Activated CD8-positive, alpha-beta memory T cell treated with anti-CD3 and anti-CD28 coated beads for 24 hours (primary cell): Measurements from ENCODE around the gene NGF.

Source experiments
- DNase-seq: peaks from one replicate; pipeline ENCODE4 v3.0.0-alpha.2; 2020

Gene NGF

DNA sequence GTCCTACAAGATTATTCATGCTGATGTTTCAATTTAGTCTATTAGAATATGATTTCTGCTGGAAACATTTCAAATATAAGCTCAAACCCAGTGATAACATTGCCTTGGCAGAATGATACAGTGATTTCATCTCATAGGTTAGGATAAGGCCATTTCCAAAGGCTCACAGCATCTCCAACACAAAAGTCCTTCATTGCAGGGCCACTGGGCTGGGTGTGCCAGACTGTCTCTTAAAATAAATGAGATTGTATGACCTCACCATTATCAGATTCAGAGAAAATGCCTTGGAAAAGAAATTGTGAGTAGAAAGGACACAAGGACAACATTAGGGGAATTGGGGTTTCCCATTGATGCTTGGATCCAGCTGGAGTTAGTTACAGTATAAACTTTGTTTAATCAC lies 30.4 kb downstream of the NGF start:
- DNase-seq, result no peak

DNA sequence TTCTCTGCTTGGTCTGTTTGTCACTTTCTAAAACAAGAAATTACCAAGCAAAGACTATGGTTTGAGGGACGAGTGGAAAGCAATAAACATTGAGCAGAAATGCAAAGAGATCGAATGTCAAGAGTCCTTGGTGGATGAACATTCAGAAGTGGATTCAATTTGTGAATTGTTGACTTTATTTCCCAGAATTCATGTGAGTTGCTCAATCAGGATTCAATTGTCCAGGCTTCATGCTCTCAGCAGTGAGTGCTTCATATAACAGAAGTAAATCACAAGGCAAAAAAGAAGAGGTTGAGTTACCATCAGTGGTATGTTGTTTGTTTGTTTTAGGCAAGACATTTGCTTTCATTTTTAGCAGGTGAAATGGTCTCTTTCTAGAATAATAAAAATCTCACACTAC lies 31.9 kb downstream of the NGF start:
- DNase-seq, result no peak

DNA sequence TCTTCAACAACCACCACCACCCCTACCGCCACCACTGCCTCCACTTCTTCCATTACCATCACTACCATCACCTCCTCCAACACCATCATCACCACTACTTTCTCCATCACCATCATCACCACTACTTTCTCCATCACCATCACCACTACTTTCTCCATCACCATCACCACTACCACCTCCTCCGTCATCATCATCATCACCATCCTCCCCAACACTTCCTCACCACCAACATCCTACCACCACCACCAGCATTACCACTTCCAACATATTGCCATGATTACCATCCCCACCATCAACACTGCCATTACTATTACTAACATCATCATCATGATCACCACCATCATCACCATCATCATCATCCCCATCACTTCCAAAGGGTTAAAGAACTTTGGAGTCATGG lies 34.7 kb downstream of the NGF start:
- DNase-seq, result no peak

DNA sequence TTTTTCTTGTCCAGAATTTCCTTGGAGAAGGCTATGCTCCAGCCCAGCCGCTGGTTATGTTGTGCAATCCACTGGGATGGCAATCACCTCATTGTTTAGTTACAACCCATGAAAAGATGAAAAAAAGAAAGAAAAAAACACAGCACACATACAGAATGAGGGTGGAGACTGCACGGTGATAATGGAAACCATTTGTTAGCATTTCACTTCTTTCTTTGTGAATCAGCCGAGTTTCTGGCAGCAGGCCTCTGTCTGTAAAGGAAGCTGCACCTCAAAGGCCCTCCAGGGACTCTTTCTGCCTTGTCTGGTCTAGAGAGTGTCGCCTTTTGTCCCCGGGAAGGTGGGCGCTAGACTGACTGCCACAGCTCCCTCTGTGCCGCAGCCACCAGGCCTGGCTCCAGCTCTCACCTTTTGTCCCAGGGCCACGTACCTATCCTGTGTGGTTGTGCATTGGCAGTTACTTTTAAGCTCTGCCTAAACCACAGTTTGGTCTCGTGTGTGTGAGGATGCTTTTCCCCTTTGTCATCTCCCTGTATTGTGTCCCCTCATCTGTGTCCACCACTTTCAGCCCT lies 35.6 kb downstream of the NGF start:
- DNase-seq, result no peak

DNA sequence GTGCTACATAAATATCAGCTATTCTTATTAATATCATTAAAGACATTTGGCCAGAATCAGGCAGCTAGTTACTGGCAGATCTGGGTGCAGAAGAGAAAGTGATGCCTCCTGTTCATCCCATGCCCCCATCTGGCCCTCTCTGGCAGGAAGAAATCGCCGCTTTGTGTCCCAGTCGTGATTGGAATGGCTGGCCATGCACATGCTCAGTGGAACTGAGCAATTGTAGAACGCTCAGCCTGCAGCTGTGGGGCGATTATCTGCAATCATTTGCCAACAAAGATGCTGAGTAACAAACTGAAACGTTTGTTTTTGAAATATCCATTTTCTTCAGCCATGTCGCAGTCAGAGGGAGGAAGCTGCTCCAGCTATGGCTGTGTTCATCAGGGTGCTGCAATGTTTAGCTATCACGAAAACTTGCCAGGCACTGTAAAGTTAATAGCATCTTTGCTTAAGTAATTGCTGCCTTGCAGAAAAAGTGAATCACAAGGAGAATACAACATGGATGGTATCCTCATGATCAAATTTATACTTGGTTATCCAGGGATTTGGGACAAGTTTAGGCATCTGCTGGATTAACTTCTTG lies 36.5 kb downstream of the NGF start:
- DNase-seq, result no peak

DNA sequence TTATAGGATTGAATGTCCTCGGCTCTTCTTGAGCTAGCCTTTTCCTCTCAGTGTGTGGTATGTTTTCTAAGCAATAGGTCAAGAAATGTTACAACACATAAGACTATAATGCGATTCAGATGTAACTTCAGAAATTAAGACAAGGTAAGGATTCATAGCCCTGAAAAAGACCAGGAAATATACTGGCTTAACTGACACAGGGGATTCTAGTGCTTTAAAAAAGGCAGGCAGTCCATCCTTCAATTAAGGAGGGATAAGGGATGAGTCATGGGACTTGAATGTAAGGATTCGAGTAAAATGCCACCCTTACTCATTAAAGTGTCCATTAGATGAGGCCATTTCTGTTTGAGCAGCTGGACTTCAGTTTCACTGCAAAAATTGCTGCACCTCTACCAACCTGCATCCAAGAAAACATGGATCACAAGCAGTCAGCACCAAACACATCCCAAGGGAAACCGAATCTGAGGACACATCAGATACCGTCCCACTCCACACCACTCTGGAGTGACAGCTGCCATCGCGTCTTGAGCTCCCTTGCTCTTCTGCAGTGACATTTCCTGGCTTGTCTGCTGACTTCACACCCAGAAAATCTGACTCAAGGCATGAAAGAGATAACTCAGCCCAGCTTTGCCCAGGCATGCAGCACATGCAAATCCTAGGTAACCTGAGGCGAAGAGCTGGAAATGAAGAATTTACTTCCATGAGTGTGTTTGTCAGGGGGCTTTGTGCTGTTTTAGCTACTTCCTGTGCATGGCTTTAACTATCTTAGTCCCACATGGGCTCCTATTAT lies 37.8 kb downstream of the NGF start:
- no peak for DNase-seq

DNA sequence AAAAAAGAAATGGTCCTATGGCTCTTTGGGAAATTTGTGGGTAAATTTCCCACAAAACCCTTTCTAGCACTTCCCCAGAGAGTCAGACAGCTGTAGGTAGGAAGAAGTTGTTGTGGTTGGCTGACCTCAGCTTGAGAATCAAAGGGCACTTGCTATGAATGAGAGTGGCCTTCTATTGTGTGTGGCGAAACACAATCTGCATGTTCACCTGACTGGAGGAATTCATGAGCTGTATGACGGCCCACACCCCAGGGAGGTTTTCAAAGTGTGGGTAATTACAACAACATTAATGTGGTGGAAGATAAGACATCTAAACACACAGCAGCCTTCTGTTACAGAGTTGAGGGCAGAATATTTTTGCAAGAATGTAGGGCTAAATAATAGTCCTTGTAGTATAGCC lies 38.8 kb downstream of the NGF start:
- no peak for DNase-seq

DNA sequence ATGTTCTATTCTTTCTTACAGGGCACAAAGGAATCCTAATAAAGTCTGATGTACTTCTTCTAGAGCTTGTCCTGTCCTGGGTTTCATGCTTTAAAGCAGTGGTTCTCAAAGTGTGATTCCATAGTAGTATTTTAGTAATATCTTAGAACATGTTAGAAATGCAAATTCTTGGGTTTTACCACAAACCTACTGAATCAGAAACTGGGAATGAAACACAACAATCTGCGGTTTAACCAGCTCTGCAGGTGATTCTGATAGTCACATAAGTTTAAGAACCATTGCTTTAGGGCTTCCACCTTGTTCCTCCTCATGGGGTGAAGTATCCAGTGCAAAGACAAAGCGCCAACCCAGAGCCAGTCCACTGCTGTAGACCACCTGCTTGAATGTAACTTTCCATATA lies 41.1 kb downstream of the NGF start:
- DNase-seq, result no peak

DNA sequence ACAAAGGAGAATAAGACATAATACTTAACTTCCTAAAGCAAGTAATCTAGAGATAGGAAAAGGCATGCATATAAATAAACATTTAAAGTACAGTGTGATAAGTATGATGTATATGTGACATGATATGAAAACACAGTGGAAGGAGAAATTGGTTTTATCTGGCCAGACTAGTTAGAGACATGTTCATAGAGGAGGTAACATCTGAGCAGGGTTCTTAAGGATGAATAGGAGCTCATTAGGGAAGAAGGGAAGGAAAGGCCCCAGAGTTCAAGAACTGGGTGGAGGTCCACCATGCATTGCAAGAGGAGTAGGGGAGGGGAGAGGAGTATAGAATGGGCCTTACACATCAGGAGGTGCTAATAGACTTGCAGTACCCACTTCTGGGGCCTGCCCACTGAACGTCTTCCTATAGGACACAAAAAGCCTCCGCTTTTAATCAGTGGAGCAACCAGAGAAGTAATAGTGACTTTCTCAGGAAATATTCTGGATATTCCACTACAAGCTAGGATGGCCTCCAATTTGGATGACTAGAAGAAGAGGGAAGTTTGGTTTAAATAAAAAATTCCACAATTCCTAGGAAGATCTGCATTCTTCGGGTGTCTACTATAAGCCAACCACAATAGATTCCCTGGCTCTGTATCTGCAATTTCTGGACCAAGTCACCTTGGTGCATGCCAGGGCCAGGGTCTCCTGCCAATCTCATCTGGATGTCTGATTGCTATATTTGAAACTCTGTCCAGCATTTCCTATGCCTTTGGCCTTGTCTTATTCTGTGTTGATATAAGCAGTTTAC lies 41.9 kb downstream of the NGF start:
- DNase-seq, result no peak

DNA sequence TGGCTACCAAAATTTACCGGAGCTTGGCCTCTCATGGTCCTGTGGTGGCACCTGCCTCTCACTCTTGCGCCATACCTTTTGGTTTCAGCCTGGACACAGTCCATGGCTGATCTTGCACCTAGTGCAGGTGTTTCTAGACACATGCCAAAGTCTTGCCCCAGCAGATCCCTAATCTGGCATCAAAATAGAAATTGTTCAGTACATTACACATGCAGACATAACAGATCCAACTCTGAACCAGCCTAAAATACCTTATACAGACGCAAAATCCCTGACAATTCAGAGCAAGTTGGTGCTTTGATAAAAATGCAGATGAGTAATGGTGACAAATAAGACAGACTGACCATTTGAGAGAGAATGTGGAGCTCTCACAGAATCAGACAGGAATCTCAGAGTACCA lies 44.1 kb downstream of the NGF start:
- DNase-seq, result no peak

DNA sequence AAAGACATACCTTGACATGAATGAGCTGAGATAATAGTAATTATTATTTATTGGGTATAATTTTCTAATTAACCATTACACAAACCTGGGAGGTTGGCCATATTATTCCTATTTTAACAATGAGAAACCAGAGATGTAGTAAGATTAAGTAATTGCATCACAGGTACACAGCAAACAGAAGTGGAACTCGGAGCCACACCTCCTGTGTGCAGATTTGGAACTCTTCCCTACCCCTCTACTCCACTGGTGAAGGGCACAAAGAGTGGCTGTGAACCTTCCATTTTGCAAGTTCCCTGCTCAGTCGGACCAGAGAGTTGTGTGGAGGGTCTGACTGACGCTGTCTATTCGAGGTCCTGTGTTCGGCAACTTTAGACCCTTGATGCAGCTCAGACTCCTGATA lies 45.0 kb downstream of the NGF start:
- DNase-seq, result no peak

DNA sequence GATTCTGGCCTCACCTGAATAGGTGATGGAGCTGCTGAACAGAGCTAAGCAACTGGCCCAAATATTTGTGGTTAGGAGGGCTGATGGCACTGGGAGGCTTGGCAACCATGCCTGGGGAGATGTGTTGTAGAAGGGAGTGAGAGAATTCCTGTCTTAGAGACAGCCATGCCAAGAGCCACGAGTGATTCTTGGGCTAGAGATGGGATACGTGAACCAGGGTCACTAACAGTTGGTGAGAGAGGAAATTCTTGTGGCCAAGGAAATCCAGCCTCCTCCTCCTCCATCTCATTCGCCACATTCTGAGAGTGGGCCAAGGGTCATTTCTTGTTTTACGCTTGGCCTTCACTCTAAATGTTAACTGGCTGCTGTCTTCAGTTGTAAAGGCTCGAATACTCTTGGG lies 46.3 kb downstream of the NGF start:
- DNase-seq, result no peak

DNA sequence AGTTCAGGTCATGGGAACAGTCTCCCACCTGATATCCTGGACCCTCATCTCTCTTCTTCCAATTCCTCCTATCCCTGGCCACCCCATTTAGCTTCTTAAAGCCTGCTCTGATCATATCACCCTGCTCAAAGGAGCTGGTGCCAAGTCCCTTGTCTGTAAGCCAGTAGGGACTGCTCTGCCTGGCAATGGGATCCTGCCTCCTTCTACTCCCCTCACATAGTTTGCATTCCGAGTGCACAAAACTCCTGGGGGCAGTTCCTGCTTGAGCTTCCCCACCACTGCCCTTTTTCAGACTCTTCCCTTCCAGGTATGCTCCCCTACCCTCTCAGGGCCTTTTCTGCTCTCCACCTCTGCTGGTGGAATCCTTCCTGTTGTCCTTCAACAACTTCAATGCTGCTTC lies 48.1 kb downstream of the NGF start:
- DNase-seq, result no peak

DNA sequence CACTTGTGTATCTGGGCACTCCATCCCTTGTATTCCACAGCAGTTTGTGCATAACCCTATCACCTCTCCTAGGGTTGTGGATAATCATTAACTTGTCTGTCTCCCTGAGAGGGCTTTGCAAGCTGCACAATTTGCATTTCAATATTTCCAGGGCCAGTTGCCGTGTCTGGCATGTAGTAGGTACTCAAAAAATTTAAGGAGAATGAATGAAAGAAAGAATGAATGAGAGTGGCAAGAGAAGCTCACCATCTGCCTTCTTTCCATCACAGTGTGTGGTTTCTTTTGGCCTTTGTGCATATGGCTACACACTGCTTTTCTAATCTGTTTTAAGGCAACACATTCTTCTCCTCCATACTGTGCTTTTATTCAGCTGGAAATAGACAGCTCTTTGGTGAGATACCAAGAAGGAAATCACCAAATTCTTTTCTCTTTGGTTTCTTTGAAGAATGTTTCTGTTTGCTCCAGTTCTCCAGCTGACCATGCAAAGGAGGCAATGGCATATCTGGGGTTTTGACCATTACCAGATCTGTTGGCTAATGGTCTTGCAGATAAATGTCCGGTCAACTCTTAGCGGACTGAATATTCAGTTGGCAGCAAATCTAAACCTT lies 49.4 kb downstream of the NGF start:
- DNase-seq, result no peak

DNA sequence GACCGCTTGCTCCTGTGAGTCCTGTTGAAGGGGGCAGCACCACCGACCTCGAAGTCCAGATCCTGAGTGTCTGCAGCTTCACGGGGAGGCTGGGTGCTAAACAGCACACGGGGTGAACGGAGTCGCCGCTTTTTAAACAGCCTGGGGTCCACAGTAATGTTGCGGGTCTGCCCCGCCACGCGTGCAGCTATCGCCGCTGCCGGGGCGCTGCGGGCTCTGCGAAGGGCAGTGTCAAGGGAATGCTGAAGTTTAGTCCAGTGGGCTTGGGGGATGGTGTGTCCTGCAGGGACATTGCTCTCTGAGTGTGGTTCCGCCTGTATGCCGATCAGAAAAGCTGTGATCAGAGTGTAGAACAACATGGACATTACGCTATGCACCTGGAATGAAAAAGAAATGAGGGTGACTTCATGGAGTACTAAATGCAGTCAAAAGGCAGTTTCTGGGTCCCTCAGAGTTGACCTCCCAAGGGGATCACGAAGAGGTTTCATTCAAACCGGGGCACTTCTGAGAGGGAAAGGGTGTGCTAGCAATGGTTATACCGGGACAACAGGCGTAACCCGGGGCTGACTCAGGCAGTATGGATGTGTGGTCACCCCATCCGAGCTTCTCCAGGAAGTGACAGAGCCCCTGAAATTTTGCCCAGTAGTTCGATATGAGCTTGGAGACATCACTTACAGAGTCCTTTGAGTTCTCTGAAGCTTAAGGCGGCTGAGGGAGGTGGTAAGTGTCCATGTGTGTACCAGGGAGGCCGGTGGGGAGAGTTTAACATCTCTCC lies 51.4 kb downstream of the NGF start:
- no peak for DNase-seq

DNA sequence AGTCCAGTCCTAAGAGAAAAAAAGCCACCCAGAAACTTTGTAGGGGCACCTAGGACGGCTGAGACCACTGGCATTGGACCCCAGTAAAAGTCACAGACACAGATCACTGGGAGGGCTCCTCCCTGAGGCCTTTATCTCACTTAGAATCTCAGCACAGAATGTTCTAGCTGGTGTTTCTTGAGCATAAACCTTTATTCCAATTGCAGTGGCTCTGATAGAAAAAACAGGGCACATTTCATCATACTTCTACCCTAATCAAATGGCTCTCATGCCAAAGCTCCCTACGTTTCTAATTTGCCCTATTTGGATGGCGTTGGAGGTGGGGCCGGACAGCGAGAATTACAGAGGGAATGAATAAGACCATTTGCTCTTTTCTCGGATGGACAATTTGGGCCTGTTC lies 53.8 kb downstream of the NGF start:
- DNase-seq, result no peak

DNA sequence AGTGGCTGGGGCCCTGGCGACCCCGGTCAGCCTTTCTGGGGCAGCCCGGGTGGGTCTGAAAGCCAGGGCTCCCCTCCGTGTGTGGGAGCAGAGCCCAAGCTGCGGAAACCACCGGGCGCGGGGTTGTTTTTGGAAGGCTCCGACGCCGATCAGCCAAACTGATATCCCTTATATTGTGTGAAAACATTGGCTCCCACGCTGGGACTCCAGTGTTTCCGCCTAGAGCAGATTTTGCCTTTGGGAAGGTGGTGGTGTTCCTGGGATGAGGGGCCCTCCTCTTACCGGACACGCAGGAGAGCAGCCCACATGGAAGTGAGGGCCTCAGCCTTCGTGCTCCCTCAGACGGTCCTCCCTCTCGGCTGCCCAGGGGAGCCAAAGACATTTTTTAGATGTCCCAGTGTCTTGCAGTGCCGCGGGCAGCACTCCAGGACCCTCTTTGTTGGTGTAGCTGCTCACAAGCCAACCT lies 54.3 kb downstream of the NGF start:
- DNase-seq, result no peak

DNA sequence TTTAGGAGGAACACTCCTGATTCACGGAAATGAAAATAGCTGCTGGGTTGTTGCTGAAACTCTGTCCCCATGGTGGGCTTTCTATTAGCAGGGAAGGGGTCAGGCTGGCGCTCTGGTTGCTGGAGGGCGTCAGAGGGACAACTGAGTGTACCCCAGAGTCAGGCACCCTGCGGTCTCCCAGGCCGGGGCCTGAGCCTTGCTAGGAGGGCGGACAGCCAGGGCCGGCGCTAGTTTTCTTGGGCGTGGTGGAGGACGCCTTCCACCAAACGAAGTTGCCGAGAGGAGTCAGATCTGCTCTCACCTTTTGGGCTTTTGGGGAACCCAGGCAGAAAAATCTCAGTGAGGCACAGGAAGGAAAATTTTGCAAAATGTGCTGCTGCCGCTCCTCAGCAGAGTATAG lies 54.8 kb downstream of the NGF start:
- no peak for DNase-seq

DNA sequence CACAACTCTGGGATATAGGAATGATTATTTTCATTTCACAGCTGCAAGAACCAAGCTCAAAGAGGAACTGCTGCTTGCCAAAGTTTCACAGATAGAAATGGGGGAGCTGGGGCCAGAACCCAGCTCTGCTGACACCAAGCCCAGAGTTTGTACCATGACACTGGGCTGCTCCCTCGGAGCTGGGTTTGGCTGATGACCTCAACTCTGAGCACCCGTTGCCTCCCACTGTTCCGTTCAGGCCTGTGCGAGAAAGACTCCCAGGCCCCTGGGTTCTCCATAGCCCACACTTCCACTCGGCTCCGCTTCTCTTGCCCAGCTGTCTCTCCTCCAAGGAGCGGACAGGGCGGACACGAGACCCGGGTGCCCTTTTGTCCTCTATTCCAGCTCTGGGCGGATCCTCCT lies 55.2 kb downstream of the NGF start:
- no peak for DNase-seq

DNA sequence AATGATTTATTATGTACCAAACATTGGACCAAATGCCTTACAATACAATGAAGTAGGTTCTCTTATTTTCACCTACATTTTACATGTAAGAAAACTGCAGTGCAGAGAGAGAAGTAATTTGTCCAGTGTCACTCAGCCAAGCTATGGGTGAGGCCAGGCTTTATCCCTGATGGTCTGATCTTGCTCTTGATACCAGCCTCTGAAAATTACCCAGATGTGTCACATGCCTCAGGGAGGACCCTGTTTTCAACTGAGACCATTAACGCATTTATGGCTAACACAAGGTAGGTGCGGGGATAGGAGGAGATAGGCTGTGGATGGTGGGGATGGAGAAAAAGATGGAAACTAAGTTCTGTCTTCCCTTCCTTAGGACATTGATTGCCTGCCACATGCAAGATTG lies 56.9 kb downstream of the NGF start:
- DNase-seq, result no peak

DNA sequence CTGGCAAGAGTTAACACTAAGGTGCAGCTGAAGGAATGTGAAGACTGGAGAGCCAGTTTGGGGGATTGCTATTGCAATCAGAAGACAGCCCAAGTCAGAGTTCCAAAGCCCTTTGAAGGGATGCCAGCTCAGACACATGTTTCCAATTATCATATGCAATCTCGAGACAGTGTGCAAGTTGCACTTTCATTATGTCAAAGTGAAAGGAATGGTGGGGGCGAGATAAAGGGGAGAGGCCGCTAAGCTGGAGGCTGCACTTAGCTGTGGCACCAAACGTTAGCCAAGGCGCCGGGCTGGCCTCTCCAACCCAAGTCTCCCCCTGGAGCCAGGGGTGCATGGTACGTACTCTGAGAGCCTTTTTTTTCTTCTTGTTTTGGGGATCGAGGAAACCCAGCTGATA lies 58.0 kb downstream of the NGF start:
- DNase-seq, result no peak

DNA sequence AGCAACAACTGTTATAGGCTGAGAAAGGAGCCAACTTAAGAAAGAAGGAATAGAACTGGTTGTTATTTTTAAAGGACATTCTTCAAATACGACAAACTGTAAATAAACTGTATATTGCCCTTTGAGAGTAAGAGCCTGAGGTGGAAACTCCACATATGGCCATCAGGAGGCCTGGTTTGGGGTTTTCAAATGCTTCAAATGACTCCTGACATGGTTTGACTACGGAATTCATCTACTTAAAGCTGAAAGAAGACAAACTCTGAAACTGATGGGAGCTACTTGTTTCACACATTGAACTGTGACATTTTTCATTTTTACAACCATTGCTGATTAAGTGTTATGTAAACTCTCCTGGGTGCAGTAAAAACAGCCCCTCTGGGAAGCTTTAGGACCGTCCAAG lies 59.8 kb downstream of the NGF start:
- DNase-seq, result no peak

DNA sequence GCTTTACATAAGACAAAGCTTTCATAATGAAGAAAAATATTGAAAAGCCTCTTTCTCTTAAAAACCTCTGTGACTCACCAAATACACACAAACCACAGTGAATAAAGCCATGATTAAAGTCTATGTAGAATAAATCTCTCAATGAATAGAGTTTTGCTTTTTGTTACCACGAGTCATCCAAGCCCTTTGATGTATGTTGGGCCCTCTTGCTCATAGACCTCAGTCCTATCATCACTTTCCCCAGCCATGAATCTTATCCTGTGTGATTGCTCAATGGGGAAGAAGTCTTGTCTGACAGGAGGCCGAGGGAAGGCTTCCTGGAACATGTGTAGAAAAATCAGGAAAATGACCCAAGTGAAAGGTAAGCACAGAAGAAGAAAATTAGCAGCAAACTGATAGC lies 60.8 kb downstream of the NGF start:
- DNase-seq, result no peak
